ENCODE measurements around the gene MAP3K13. TPM values are rescaled to one million over a fixed set of nuclear protein-coding genes. Genes with fewer than 3 reads are reported as not detected.
"Not testable (repeated sequence)": the region's sequence is repeated elsewhere in the genome, so short reads cannot be mapped to it uniquely, and the experiment has no call there.

MAP3K13 gene
- total and polyA plus RNA-seq, 3 experiments from 2014 or later, result 14.1 to 41.0 (median 15.2) TPM

- H3K27ac Mint-ChIP-seq; H3K9me3 ChIP-seq (ENCODE audit: low read length); H3K27me3 Mint-ChIP-seq; H3K4me3 Mint-ChIP-seq; H3K4me1 Mint-ChIP-seq; DNase-seq; H3K4me1 ChIP-seq (ENCODE audit: insufficient read depth, low read length); H3K36me3 ChIP-seq (ENCODE audit: insufficient read depth, low read length); H3K9me3 Mint-ChIP-seq; H3K27me3 ChIP-seq (ENCODE audit: insufficient read depth, low read length, poor library complexity, severe bottlenecking); POLR2A ChIA-PET; H3K4me3 ChIP-seq (ENCODE audit: low read length); H3K27ac ChIP-seq (ENCODE audit: low read depth, low read length): not testable (repeated sequence)
- peaks cover 19 to 33% (median 26%) of the 10 kb centered on the region in 3 donors for H3K36me3 Mint-ChIP-seq
- CTCF ChIA-PET, result interaction anchor here (0.6 kb wide), 1 partner anchor 186 kb away, joined by 3 read pairs; no protein-coding TSS in a partner anchor
These were observed 112.0 kb downstream of the MAP3K13 start for GRCh38 chr3:185474922-185475321.

- peaks cover 23 to 49% (median 31%) of the 10 kb centered on the region in 3 donors for H3K36me3 Mint-ChIP-seq
- H3K9me3 Mint-ChIP-seq, result no peaks in the 10 kb centered on the region
- no peaks in the 10 kb centered on the region for H3K36me3 ChIP-seq (ENCODE audit: insufficient read depth, low read length)
- H3K27ac Mint-ChIP-seq, result no peak overlapping the region
- H3K27me3 ChIP-seq (ENCODE audit: insufficient read depth, low read length, poor library complexity, severe bottlenecking), result no peaks in the 10 kb centered on the region
- H3K4me3 ChIP-seq (ENCODE audit: low read length), result no peak overlapping the region
- CTCF ChIA-PET, result no interaction called here
- H3K4me3 Mint-ChIP-seq, result no peak overlapping the region
- H3K4me1 Mint-ChIP-seq, result peaks cover 0 to 2% (median 2%) of the 10 kb centered on the region in 3 donors
- no peak overlapping the region for H3K27ac ChIP-seq (ENCODE audit: low read depth, low read length)
- H3K27me3 Mint-ChIP-seq, result no peaks in the 10 kb centered on the region
- DNase-seq, result no peak
- no peaks in the 10 kb centered on the region for H3K4me1 ChIP-seq (ENCODE audit: insufficient read depth, low read length)
- POLR2A ChIA-PET, result no interaction called here
- no peaks in the 10 kb centered on the region for H3K9me3 ChIP-seq (ENCODE audit: low read length)
These were observed 114.4 kb downstream of the MAP3K13 start for GRCh38 chr3:185477316-185477715.

- ChIA-PET CTCF (no interaction called here), POLR2A (no interaction called here)
- no peaks in the 10 kb centered on the region for H3K9me3 ChIP-seq (ENCODE audit: low read length)
These were observed 116.5 kb downstream of the MAP3K13 start for GRCh38 chr3:185479373-185479945.

GRCh38 chr3:185484296-185484695, 121.4 kb downstream of the MAP3K13 start:
- Mint-ChIP-seq H3K9me3 (no peaks in the 10 kb centered on the region), H3K4me3 (no peak overlapping the region), H3K4me1 (peaks cover 10 to 17% (median 14%) of the 10 kb centered on the region in 3 donors), H3K27ac (no peak overlapping the region), H3K36me3 (peaks cover 14 to 73% (median 19%) of the 10 kb centered on the region in 3 donors), H3K27me3 (no peaks in the 10 kb centered on the region)
- Histone ChIP-seq H3K27ac (ENCODE audit: low read depth, low read length) (no peak overlapping the region), H3K4me3 (ENCODE audit: low read length) (no peak overlapping the region), H3K4me1 (ENCODE audit: insufficient read depth, low read length) (peaks cover 10% of the 10 kb centered on the region), H3K27me3 (ENCODE audit: insufficient read depth, low read length, poor library complexity, severe bottlenecking) (no peaks in the 10 kb centered on the region), H3K36me3 (ENCODE audit: insufficient read depth, low read length) (peaks cover 14% of the 10 kb centered on the region), H3K9me3 (ENCODE audit: low read length) (no peaks in the 10 kb centered on the region)
- CTCF ChIA-PET, result no interaction called here
- POLR2A ChIA-PET, result no interaction called here
- DNase-seq, result no peak

More at GRCh38 chr3:185479373-185479945, 116.5 kb downstream of the MAP3K13 start:
- Histone ChIP-seq H3K27me3 (ENCODE audit: insufficient read depth, low read length, poor library complexity, severe bottlenecking) (no peaks in the 10 kb centered on the region), H3K4me1 (ENCODE audit: insufficient read depth, low read length) (peaks cover 10% of the 10 kb centered on the region), H3K4me3 (ENCODE audit: low read length) (no peak overlapping the region), H3K27ac (ENCODE audit: low read depth, low read length) (no peak overlapping the region), H3K36me3 (ENCODE audit: insufficient read depth, low read length) (no peaks in the 10 kb centered on the region)
- Mint-ChIP-seq H3K36me3 (peaks cover 22 to 44% (median 25%) of the 10 kb centered on the region in 3 donors), H3K4me3 (no peak overlapping the region), H3K9me3 (no peaks in the 10 kb centered on the region), H3K27me3 (no peaks in the 10 kb centered on the region), H3K27ac (no peak overlapping the region), H3K4me1 (peaks cover 10 to 17% (median 14%) of the 10 kb centered on the region in 3 donors)
- no peak for DNase-seq

- DNase-seq, result no peak
- no peaks in the 10 kb centered on the region for H3K27me3 Mint-ChIP-seq
- no peak overlapping the region for H3K4me3 Mint-ChIP-seq
- Histone ChIP-seq H3K36me3 (ENCODE audit: insufficient read depth, low read length) (peaks cover 20% of the 10 kb centered on the region), H3K9me3 (ENCODE audit: low read length) (no peaks in the 10 kb centered on the region), H3K4me3 (ENCODE audit: low read length) (no peak overlapping the region), H3K27me3 (ENCODE audit: insufficient read depth, low read length, poor library complexity, severe bottlenecking) (no peaks in the 10 kb centered on the region), H3K4me1 (ENCODE audit: insufficient read depth, low read length) (peaks cover 10% of the 10 kb centered on the region), H3K27ac (ENCODE audit: low read depth, low read length) (no peak overlapping the region)
- no peak overlapping the region for H3K27ac Mint-ChIP-seq
- peaks cover 13 to 76% (median 27%) of the 10 kb centered on the region in 3 donors for H3K36me3 Mint-ChIP-seq
- no peaks in the 10 kb centered on the region for H3K9me3 Mint-ChIP-seq
- H3K4me1 Mint-ChIP-seq, result peaks cover 10 to 18% (median 14%) of the 10 kb centered on the region in 3 donors
- ChIA-PET CTCF (no interaction called here), POLR2A (no interaction called here)
These were observed 123.5 kb downstream of the MAP3K13 start for GRCh38 chr3:185486394-185486793.

GRCh38 chr3:185488465-185488864, 125.5 kb downstream of the MAP3K13 start:
- no peak overlapping the region for H3K4me3 ChIP-seq (ENCODE audit: low read length)
- peaks cover 27% of the 10 kb centered on the region for H3K36me3 ChIP-seq (ENCODE audit: insufficient read depth, low read length)

GRCh38 chr3:185489462-185489861, 126.5 kb downstream of the MAP3K13 start:
- ChIA-PET CTCF (no interaction called here), POLR2A (no interaction called here)
- H3K9me3 ChIP-seq (ENCODE audit: low read length), result no peaks in the 10 kb centered on the region
- Mint-ChIP-seq H3K36me3 (peaks cover 9 to 89% (median 24%) of the 10 kb centered on the region in 3 donors), H3K27ac (no peak overlapping the region), H3K4me1 (peaks cover 0 to 11% (median 4%) of the 10 kb centered on the region in 3 donors), H3K9me3 (no peaks in the 10 kb centered on the region), H3K27me3 (no peaks in the 10 kb centered on the region), H3K4me3 (no peak overlapping the region)
- H3K4me1 ChIP-seq (ENCODE audit: insufficient read depth, low read length), result no peaks in the 10 kb centered on the region
- peaks cover 27% of the 10 kb centered on the region for H3K36me3 ChIP-seq (ENCODE audit: insufficient read depth, low read length)
- no peak overlapping the region for H3K4me3 ChIP-seq (ENCODE audit: low read length)
- DNase-seq, result no peak
- no peaks in the 10 kb centered on the region for H3K27me3 ChIP-seq (ENCODE audit: insufficient read depth, low read length, poor library complexity, severe bottlenecking)
- H3K27ac ChIP-seq (ENCODE audit: low read depth, low read length), result no peak overlapping the region

More at GRCh38 chr3:185488465-185488864, 125.5 kb downstream of the MAP3K13 start:
- ChIA-PET CTCF (no interaction called here), POLR2A (no interaction called here)
- H3K27ac Mint-ChIP-seq, result peak overlapping the region in 1 of 8 donors; percentile 32
- H3K4me1 Mint-ChIP-seq, result peaks cover 0 to 9% (median under 1%) of the 10 kb centered on the region in 3 donors
- H3K4me3 Mint-ChIP-seq, result no peak overlapping the region
- Histone ChIP-seq H3K27me3 (ENCODE audit: insufficient read depth, low read length, poor library complexity, severe bottlenecking) (no peaks in the 10 kb centered on the region), H3K9me3 (ENCODE audit: low read length) (no peaks in the 10 kb centered on the region), H3K4me1 (ENCODE audit: insufficient read depth, low read length) (peaks cover under 1% of the 10 kb centered on the region), H3K27ac (ENCODE audit: low read depth, low read length) (no peak overlapping the region)
- H3K9me3 Mint-ChIP-seq, result no peaks in the 10 kb centered on the region
- peaks cover 9 to 79% (median 21%) of the 10 kb centered on the region in 3 donors for H3K36me3 Mint-ChIP-seq
- no peak for DNase-seq
- no peaks in the 10 kb centered on the region for H3K27me3 Mint-ChIP-seq

- Mint-ChIP-seq H3K4me1 (peaks cover 0 to 11% (median 4%) of the 10 kb centered on the region in 3 donors), H3K27me3 (no peaks in the 10 kb centered on the region), H3K36me3 (peaks cover 9 to 90% (median 29%) of the 10 kb centered on the region in 3 donors), H3K27ac (no peak overlapping the region), H3K9me3 (no peaks in the 10 kb centered on the region), H3K4me3 (peak overlapping the region in 1 of 7 donors; percentile 48)
- Histone ChIP-seq H3K27me3 (ENCODE audit: insufficient read depth, low read length, poor library complexity, severe bottlenecking) (no peaks in the 10 kb centered on the region), H3K36me3 (ENCODE audit: insufficient read depth, low read length) (peaks cover 31% of the 10 kb centered on the region), H3K9me3 (ENCODE audit: low read length) (no peaks in the 10 kb centered on the region), H3K4me3 (ENCODE audit: low read length) (no peak overlapping the region), H3K4me1 (ENCODE audit: insufficient read depth, low read length) (no peaks in the 10 kb centered on the region), H3K27ac (ENCODE audit: low read depth, low read length) (no peak overlapping the region)
- POLR2A ChIA-PET, result no interaction called here
- no peak for DNase-seq
- CTCF ChIA-PET, result no interaction called here
These were observed 127.3 kb downstream of the MAP3K13 start for GRCh38 chr3:185490241-185490640.

Measured in CD8-positive, alpha-beta memory T cell (primary cell).